ENCODE data around the gene P4HA3.
"Not testable (repeated sequence)": the region's sequence is repeated elsewhere in the genome, so short reads cannot be mapped to it uniquely, and the experiment has no call there.

P4HA3 gene

GRCh38 chr11:74311352-74311926, at the start of gene P4HA3:
Gene P4HA3 (minus strand): TSS chr11:74311640. CDS start chr11:74311611, 29 bp downstream.
- DNase-seq: peak; percentile 84

- DNase-seq: no peak
Observed at GRCh38 chr11:74357449-74357848, 46.0 kb upstream of the P4HA3 start.

- no peak for DNase-seq
Observed at GRCh38 chr11:74355626-74356025, 44.2 kb upstream of the P4HA3 start.

DNA sequence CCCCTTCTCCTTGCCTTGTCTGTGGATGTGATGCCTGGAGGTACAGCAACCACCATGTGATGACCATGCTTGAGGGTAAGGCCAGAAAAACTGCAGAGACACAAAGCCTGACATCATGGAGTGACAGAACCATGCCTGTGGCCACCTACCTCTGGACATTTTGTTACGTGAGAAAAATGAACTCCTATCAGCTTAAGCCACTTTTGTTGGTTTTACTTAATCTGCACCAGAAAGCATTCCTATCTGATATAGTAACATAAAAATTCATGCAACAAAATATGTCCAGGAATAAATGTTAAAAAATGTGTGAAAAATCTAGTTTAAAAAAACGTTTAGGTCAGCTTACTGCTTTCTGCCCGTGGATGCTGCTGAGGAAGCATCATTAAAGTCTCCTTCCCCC, 42.6 kb upstream of the P4HA3 start:
- DNase-seq: no peak

GRCh38 chr11:74347381-74347780, 35.9 kb upstream of the P4HA3 start:
- DNase-seq: no peak

DNA sequence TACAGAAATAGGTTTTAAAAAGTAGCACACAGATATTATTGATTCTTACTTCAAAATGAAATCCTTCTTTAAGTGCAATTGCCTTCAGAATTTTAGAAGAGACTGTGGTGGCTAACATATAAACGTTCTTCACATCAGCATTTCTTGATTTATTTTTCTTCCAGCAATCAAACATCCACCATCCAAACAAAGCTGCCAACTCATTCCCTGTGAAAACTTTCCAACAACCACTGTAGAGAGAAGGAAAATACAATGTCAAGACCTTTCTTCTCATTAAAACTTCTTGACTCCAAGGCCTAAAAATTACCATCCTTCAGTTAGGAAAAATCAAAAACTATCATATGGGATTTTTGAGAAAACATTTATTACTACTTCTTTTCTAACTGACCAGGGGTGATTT, 34.0 kb upstream of the P4HA3 start:
- DNase-seq: no peak

GRCh38 chr11:74341921-74342320, 30.5 kb upstream of the P4HA3 start:
- no peak for DNase-seq

GRCh38 chr11:74339619-74340018, 28.2 kb upstream of the P4HA3 start:
- DNase-seq: no peak

GRCh38 chr11:74338963-74339362, 27.5 kb upstream of the P4HA3 start:
- no peak for DNase-seq

- no peak for DNase-seq
Observed at GRCh38 chr11:74333193-74333592, 21.8 kb upstream of the P4HA3 start.

DNA sequence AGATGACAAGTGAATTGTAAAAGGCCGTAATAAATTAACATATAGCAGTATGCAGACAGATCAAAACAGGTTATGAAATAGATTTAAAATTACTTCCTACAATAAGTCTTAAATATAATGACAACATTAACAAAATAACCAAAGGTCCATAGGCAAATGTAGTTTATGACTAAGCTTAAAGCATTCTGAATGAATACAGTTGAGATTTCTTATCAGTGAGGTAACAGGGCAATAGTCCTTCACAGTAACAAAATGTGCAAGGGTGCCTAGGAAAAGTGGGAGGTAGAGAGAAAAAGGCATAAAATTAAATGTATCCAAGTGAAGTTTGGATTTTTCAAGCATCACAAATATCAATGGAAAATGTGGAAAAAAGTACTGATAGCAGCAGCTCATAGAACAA, 20.9 kb upstream of the P4HA3 start:
- DNase-seq: no peak

- not testable (repeated sequence) for DNase-seq
Observed at GRCh38 chr11:74331000-74331399, 19.6 kb upstream of the P4HA3 start.

DNA sequence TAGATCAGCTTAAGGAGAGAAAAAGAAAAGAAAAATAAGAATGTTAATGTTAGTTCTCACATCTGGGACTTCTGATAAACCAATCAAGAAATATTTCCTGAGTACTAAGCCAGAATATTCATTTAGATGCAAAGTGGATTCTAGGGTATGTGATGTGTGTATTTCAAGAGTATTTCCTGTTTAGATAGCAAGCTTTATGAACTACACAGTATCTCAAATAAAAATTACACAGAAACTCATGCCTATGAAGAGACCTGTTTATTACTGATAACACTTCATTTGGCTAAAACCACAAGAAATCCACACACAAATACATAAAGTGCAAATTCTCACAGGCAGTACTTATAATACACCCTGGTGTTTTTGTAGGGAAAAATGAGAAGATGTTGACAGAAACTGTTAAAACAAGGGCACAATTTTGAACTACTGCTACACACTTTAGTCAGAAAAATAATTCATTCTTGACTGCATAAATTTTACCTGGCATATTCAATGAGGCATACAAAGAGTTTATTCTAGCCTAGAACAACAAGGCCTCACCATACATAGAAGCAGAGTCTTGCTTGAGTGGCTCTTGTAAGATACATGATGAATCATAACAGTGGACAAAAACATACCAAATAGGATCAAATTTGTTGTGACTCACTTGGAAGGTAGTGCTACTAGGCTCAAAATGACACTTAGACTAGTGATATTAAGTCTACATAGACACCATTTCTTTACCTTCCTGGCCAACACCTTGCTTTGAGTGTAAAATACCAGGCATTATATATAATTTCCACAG, 18.8 kb upstream of the P4HA3 start:
- no peak for DNase-seq

- no peak for DNase-seq
Observed at GRCh38 chr11:74327076-74327475, 15.6 kb upstream of the P4HA3 start.

GRCh38 chr11:74326665-74327064, 15.2 kb upstream of the P4HA3 start:
- no peak for DNase-seq

DNA sequence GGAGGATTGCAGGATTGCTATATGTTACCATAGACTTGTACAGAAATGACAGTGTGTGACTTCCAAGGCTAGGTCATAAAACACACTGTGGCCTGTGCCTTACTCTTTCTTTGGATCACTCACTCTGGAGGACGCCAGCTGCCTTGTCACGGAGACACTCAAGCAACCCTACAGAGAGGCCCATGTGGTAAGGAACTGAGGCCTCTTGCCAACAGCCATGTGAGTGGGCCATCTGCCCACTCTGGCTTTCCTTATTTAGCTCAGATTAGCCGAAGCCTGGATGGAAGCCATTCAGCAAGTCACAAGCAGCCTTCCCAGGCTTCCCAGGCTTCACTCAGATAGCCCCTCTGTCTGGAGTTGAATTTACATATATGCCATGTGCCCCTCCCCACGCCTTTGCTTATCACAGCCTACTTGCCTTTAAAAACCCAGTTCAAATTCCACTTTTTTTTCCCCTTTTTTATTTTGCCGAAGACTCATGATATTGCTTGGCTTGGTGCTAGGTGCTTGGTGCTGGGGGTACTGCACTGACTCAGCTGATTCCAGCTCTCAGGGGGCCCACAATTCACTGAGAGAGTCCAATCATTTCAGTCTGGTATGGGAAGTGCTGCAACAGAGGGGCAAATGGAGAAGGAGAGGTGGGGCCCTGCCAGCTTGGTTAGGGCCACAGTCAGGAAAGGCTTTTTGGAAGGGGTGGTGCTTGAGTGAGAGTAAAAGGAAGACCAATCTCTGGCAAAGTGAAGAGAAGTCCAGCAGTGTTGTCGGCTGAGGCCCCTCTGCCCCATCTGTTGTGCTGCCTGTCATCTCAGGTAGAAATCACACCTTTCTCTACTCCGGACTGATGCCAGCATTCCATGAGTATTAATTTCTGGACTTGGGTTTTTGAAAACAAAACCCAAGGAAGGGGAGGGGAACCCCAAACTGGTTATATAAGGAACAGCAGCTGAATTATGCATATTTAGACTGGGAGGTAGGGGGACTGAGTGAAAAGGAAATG, 14.5 kb upstream of the P4HA3 start:
- DNase-seq: no peak

DNA sequence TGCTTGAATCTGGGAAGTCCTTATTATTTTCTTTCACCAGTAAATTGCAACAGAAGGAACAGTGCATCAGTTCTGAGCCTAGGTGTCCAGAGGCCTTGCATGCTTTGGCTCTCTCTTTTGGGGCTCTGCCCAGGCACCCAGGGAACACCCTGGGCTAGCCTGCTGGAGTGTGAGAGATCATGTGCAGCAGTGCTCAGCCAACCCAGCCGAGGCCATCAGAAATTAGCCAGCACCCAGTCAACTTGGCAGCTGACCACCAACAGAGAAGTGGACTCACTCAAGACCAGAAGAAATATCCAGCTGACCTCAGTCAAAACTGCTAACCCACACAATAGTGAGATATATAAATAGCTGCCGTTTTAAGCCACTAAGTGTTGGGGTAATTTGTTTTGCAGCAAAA, 11.2 kb upstream of the P4HA3 start:
- DNase-seq: no peak

DNA sequence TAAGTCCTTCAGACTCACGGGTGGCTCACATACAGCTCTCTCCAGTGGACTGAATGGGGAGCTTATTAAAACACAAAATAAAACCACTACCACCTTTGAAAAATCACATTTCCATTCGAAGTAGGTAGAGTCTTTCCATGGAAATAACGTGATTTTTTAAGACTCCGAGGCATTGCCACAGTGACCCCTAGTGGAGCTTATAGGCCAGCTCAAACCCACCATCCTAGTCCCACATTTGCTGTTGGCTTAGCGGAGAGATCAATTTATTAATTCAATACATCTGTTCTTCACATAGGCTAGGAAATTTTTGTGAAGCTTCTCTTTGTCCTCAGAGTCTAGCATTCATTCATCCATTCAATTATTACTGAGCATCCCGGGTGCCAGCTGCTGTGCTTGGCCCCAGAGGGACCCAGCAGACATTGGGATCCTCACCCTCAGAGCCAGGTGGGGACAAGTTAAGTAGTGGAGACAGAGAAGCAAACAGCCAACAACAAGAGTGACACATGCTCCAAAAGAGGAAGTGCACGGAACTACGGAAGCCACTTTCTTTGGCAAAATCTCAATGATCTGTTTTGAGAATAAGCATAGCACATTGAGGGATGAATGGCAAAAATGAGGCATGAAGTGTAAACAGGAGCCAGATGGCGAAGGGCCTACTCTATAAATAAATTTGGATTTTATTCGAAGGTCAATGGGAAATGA, 10.2 kb upstream of the P4HA3 start:
- DNase-seq: no peak

DNA sequence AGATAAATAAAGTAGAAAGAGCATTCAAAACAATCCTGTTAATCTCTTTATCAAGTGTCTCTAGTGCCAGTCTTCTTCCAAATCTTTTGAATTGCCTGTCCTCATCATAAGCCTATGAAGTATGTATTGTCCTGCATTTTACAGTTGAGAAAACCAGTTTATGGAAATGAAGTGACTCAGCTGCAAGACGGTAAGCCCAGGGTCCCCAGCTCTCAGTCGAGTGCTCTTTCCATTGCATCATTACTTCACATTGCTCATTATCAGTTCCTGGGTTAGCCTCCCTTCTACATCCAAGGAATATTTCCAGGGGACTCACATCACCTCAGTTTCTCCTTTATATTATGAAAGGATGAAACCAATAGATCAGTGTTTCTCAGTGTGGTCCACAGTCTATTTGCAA, 9.1 kb upstream of the P4HA3 start:
- DNase-seq: no peak

GRCh38 chr11:74319139-74319816, 7.8 kb upstream of the P4HA3 start:
- DNase-seq: no peak

- DNase-seq: no peak
Observed at GRCh38 chr11:74318241-74318932, 6.9 kb upstream of the P4HA3 start.

Data from islet precursor cell (in vitro differentiated cells).